PFSK-1 (cell line): ENCODE measurements around the gene ERN2.

Experiments
- FOXP2 ChIP-seq: optimal IDR thresholded peaks from 2 replicates; pipeline ENCODE3; 2011; ENCODE audit warnings: borderline replicate concordance, control low read depth, inconsistent platforms; ENCODE audit not compliant: insufficient read depth; ENCODE audit errors: extremely low read length, extremely low read depth
- POLR2AphosphoS5 ChIP-seq: IDR thresholded peaks from 2 replicates; pipeline ENCODE4 v1.6.1; 2012; ENCODE audit warnings: low read depth, mild to moderate bottlenecking, control low read depth, low read length, moderate library complexity
- SIN3A ChIP-seq: IDR thresholded peaks from 2 replicates; pipeline ENCODE4 v1.6.1; 2012; ENCODE audit warnings: mild to moderate bottlenecking, low read length, moderate library complexity, borderline replicate concordance; ENCODE audit not compliant: insufficient read depth
- TAF1 ChIP-seq: IDR thresholded peaks from 2 replicates; pipeline ENCODE4 v1.6.1; 2012; ENCODE audit warnings: low read length, control low read depth, borderline replicate concordance; ENCODE audit not compliant: insufficient read depth
- TF ChIP-seq, protein P1 (sequence below), 2 experiments: IDR thresholded peaks; 2 replicates each; pipeline versions ENCODE4 v1.6.1 to v1.8.0; 2011 to 2012; ENCODE audit warnings: low read depth in 2 of 2, low read length in 2 of 2, control low read depth in 1 of 2, inconsistent platforms in 1 of 2, mild to moderate bottlenecking in 1 of 2, moderate library complexity in 1 of 2; ENCODE audit not compliant: insufficient read depth in 1 of 2

The ERN2 gene

DNA sequence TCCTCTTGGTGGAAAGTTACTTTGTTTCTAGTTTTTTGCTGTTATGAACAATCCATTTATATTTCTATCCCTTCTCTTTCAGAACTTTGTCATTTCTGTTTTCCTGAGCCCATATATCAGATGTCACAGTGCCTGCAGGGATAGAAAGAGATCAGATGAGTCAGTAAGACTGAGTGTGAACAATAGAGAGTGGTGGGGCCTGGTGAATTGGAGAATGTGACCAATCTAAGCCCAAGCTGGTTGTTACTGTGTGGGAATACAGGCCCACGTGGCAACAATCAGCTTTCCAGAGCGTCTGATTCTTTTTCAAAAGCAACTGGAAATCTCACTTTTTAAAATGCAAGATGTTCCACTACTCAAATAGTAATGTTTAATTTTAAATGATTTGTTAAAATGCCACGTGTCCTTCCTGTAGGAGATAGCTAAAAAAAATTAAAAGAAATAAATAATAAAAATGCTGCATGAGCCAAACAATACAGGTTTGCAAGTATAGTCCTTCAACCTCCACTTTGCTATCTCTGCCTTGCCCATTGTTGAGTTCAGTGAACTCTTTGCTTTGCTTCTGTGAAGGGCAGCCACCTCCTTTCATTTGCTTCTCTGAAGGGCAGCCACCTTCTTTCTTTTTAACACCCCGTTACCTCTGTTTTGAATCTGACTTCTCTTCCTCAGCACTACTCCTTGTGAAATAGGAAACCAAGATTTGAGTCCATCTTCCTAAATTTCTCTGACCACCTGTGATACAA, 62.2 kb downstream of the ERN2 start:
- TF ChIP-seq POLR2AphosphoS5 (no peak), TAF1 (no peak), SIN3A (no peak), FOXP2 (no peak)
- TF ChIP-seq, protein P1, sequence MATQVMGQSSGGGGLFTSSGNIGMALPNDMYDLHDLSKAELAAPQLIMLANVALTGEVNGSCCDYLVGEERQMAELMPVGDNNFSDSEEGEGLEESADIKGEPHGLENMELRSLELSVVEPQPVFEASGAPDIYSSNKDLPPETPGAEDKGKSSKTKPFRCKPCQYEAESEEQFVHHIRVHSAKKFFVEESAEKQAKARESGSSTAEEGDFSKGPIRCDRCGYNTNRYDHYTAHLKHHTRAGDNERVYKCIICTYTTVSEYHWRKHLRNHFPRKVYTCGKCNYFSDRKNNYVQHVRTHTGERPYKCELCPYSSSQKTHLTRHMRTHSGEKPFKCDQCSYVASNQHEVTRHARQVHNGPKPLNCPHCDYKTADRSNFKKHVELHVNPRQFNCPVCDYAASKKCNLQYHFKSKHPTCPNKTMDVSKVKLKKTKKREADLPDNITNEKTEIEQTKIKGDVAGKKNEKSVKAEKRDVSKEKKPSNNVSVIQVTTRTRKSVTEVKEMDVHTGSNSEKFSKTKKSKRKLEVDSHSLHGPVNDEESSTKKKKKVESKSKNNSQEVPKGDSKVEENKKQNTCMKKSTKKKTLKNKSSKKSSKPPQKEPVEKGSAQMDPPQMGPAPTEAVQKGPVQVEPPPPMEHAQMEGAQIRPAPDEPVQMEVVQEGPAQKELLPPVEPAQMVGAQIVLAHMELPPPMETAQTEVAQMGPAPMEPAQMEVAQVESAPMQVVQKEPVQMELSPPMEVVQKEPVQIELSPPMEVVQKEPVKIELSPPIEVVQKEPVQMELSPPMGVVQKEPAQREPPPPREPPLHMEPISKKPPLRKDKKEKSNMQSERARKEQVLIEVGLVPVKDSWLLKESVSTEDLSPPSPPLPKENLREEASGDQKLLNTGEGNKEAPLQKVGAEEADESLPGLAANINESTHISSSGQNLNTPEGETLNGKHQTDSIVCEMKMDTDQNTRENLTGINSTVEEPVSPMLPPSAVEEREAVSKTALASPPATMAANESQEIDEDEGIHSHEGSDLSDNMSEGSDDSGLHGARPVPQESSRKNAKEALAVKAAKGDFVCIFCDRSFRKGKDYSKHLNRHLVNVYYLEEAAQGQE (IDR thresholded peaks at IDR 0.05; ENCODE audit: insufficient read depth in 1 of 2, low read depth in 2 of 2, low read length in 2 of 2) = no peak

DNA sequence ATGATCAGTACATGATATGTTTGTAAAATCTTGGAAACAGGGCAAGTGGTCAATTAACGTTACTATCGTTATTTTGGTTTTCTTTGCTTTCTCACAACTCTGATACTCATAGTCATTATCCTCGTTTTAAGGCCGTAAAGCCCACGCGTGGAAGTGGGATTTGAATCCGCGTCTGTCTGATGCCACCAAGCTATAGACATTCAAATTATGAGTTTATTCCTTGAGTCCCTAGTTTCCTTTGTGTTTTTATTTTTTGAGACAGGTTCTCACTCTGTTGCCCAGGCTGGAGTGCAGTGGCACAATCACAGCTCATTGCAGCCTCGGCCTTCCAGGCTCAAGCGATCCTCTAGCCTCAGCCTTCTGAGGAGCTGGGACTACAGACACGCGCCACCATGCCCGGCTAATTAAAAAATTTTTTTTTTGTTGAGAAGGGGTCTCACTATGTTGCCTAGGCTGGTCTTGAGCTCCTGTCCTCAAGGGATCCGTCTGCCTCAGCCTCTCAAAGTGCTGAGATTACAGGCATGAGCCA, 70.7 kb downstream of the ERN2 start:
- TF ChIP-seq FOXP2 (no peak), SIN3A (no peak), TAF1 (no peak), POLR2AphosphoS5 (no peak)
- TF ChIP-seq, protein P1 (IDR thresholded peaks at IDR 0.05; ENCODE audit: insufficient read depth in 1 of 2, low read depth in 2 of 2, low read length in 2 of 2) = no peak

DNA sequence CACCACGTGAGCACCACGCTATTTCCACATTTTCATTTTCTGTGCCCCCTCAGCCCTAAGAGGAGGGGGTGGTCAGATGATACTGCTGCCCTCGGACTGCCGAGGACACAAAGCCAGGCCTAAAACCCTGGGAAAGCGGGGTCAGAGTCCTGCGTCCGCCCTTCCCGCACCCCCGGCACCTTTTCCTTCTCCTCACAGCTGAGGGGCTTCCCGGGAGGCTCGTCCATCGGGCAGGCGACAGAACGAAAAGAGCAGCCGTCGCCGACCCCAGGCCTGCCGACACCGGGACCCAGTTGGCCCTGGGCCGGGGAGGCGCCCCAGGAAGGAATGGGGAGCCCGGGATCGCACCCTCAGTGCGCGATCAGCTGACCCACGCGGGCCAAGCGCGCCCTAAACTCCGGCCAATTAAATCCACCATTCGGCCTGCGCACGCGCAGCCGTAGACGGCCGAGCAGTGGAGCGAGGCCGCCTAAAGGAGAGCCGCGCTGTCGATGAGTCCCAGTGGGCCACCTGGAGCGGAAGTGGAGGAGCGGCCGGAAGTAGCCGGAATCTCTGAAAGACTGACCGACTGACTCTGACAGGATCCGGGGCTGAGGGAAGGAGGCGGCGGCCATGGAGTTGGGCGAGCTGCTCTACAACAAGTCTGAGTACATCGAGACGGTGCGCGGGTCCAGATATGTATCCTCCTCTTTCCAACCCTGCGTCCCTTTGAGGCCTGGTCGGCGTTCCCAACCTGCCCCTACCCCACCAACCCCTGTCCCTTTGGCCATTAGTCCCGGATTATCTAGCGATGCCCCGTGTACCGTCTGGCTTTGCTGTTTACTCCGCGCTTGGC, 71.9 kb downstream of the ERN2 start, which contains the start of the genes DCTN5 and PALB2:
Gene DCTN5 (plus strand): TSS at position 536 of the 835 bp plus-strand sequence. CDS start 77 bp downstream, at position 613.
Gene PALB2 (minus strand): TSS at position 380 of the 835 bp plus-strand sequence. CDS start 153 bp downstream, at position 227.
- TF ChIP-seq TAF1 (peak; percentile 79; the same call in 1 of the 2 replicates), SIN3A (peak; percentile 49; the same call in 1 of the 2 replicates), POLR2AphosphoS5 (peak; percentile 70; the same call in 1 of the 2 replicates), FOXP2 (peak; percentile 76)
- TF ChIP-seq, protein P1 (IDR thresholded peaks at IDR 0.05; ENCODE audit: insufficient read depth in 1 of 2, low read depth in 2 of 2, low read length in 2 of 2) = 0 out of 4 replicates have a peak, but pooled peaks of 1 of the 2 experiments have one; percentile 42

DNA sequence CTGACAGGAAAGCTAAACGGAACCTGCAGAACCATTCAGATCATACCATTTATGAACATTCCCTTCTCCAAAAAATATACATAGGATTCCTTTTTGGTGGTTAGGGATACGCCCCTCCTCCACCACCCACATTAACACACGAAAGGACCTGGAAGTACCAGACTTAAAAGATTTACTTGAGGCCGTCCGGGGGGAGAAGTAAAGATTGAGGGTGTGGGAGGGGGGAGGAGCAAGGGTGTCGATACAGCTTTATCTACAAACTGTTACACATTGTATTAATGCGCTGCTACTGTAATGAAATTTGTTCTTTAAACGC, 72.4 kb downstream of the ERN2 start:
- TF ChIP-seq SIN3A (no peak), FOXP2 (no peak), POLR2AphosphoS5 (no peak), TAF1 (no peak)
- TF ChIP-seq, protein P1 (IDR thresholded peaks at IDR 0.05; ENCODE audit: insufficient read depth in 1 of 2, low read depth in 2 of 2, low read length in 2 of 2) = no peak
